Neural progenitor cell (in vitro differentiated cells): ENCODE data around the gene NOS1AP. TPM values are rescaled to one million over a fixed set of nuclear protein-coding genes. Genes with fewer than 3 reads are reported as not detected.
A peak's percentile ranks its signal among the peaks of the same experiment; 100 is the strongest.

Experiments used
- DNase-seq: peaks from one replicate; pipeline ENCODE4 v3.0.0-alpha.2; 2016; ENCODE audit warnings: low spot score
- H2AFZ ChIP-seq: fragments of 200-600 bp; sonication (generic); replicated peaks from 2 replicates; pipeline ENCODE4 v1.6.1; 2016; ENCODE audit warnings: antibody characterized with exemption
- H3F3A ChIP-seq: fragments of 200-600 bp; sonication (generic); 2 replicates; pipeline ENCODE4 v1.6.1; 2016; ENCODE audit warnings: antibody characterized with exemption, low read depth
- H3K27ac ChIP-seq: fragments of 200-600 bp; sonication (generic); 2 replicates; pipeline ENCODE4 v1.5.1; 2016; ENCODE audit warnings: mild to moderate bottlenecking
- H3K27me3 ChIP-seq: fragments of 200-600 bp; sonication (generic); 2 replicates; pipeline ENCODE4 v1.6.1; 2016; ENCODE audit warnings: mild to moderate bottlenecking, moderate library complexity
- H3K36me3 ChIP-seq: fragments of 200-600 bp; sonication (generic); 2 replicates; pipeline ENCODE4 v1.5.1; 2016
- H3K4me1 ChIP-seq: fragments of 200-600 bp; sonication (generic); 2 replicates; pipeline ENCODE4 v1.6.1; 2016; ENCODE audit warnings: mixed run types
- H3K4me2 ChIP-seq: fragments of 200-600 bp; sonication (generic); 2 replicates; pipeline ENCODE4 v1.6.1; 2016
- H3K4me3 ChIP-seq: fragments of 200-600 bp; sonication (generic); 2 replicates; pipeline ENCODE4 v1.5.1; 2016
- H3K79me2 ChIP-seq: fragments of 200-600 bp; sonication (generic); 2 replicates; pipeline ENCODE4 v1.6.1; 2016; ENCODE audit warnings: low read depth
- H3K9ac ChIP-seq: fragments of 200-600 bp; sonication (generic); 2 replicates; pipeline ENCODE4 v1.6.1; 2016
- H3K9me3 ChIP-seq: fragments of 200-600 bp; sonication (generic); 2 replicates; pipeline ENCODE4 v1.5.1; 2016; ENCODE audit warnings: low read depth
- H4K20me1 ChIP-seq: fragments of 200-600 bp; sonication (generic); 2 replicates; pipeline ENCODE4 v1.6.1; 2016; ENCODE audit warnings: low read depth
- H3K27ac Mint-ChIP-seq: 3 replicates; pipeline ENCODE4 v1.8.0; 2021; ENCODE audit warnings: mixed read lengths
- H3K27me3 Mint-ChIP-seq: 2 replicates; pipeline ENCODE4 v1.8.0; 2022; ENCODE audit warnings: low read depth, mild to moderate bottlenecking, inconsistent platforms, moderate library complexity, mixed read lengths; ENCODE audit not compliant: insufficient read depth
- H3K36me3 Mint-ChIP-seq: 3 replicates; pipeline ENCODE4 v1.8.0; 2021; ENCODE audit warnings: mixed read lengths
- H3K4me1 Mint-ChIP-seq: 3 replicates; pipeline ENCODE4 v1.8.0; 2021; ENCODE audit warnings: mixed read lengths
- H3K4me3 Mint-ChIP-seq: 3 replicates; pipeline ENCODE4 v1.8.0; 2021; ENCODE audit warnings: mild to moderate bottlenecking, moderate library complexity, mixed read lengths
- H3K9me3 Mint-ChIP-seq: 3 replicates; pipeline ENCODE4 v1.8.0; 2020; ENCODE audit warnings: mixed read lengths
- CTCF ChIP-seq: fragments of 200-600 bp; sonication (generic); IDR thresholded peaks from 2 replicates; pipeline ENCODE4 v1.5.1; 2017; ENCODE audit warnings: antibody characterized with exemption, mild to moderate bottlenecking
- EZH2 ChIP-seq: fragments of 200-600 bp; sonication (generic); IDR thresholded peaks from 2 replicates; pipeline ENCODE4 v1.6.1; 2017; ENCODE audit warnings: antibody characterized with exemption, mild to moderate bottlenecking, moderate library complexity
- EZH2phosphoT487 ChIP-seq: fragments of 200-600 bp; sonication (generic); IDR thresholded peaks from 2 replicates; pipeline ENCODE4 v1.6.1; 2017; ENCODE audit warnings: antibody characterized with exemption
- total RNA-seq: library from RNA; depleted of rRNA; stranded (reverse); fragments of >200 nt; gene quantifications from 2 replicates; pipeline ENCODE4 v1.2.3, GENCODE V29; 2015; ENCODE audit warnings: low replicate concordance

NOS1AP gene
- total RNA-seq, 1 donor from 2014 or later = 2.4 TPM

- Histone ChIP-seq H3K4me3 (no peak overlapping the region), H3K79me2 (peaks cover 43% of the 10 kb centered on the region), H4K20me1 (peaks cover 40% of the 10 kb centered on the region), H3K27me3 (no peaks in the 10 kb centered on the region), H3K9ac (no peak overlapping the region), H3K4me2 (peak overlapping the region; percentile 29), H2AFZ (no peak overlapping the region), H3K9me3 (no peaks in the 10 kb centered on the region), H3K36me3 (no peaks in the 10 kb centered on the region), H3K27ac (no peak overlapping the region), H3K4me1 (peaks cover 69% of the 10 kb centered on the region), H3F3A (no peaks in the 10 kb centered on the region)
- H3K27me3 Mint-ChIP-seq = peaks cover 8% of the 10 kb centered on the region
- H3K4me3 Mint-ChIP-seq = no peak overlapping the region
- H3K4me1 Mint-ChIP-seq = peaks cover 83% of the 10 kb centered on the region
- TF ChIP-seq EZH2 = no peak
- no peak for TF ChIP-seq EZH2phosphoT487
- TF ChIP-seq CTCF = no peak
- no peak for DNase-seq
- no peak overlapping the region for H3K27ac Mint-ChIP-seq
- no peaks in the 10 kb centered on the region for H3K9me3 Mint-ChIP-seq
- H3K36me3 Mint-ChIP-seq = peaks cover 4% of the 10 kb centered on the region
Observed at GRCh38 chr1:162220009-162220539, 150.6 kb downstream of the NOS1AP start.

- DNase-seq = no peak
- H3K9me3 ChIP-seq = no peaks in the 10 kb centered on the region
- H3K27me3 Mint-ChIP-seq = peaks cover 10% of the 10 kb centered on the region
- H3K4me1 ChIP-seq = peaks cover 66% of the 10 kb centered on the region
- no peak overlapping the region for H3K4me2 ChIP-seq
- peaks cover 3% of the 10 kb centered on the region for H3F3A ChIP-seq
- H3K36me3 Mint-ChIP-seq = no peaks in the 10 kb centered on the region
- no peak overlapping the region for H3K9ac ChIP-seq
- H3K27me3 ChIP-seq = no peaks in the 10 kb centered on the region
- H3K36me3 ChIP-seq = no peaks in the 10 kb centered on the region
- H4K20me1 ChIP-seq = peaks cover 41% of the 10 kb centered on the region
- H3K9me3 Mint-ChIP-seq = no peaks in the 10 kb centered on the region
- no peak overlapping the region for H2AFZ ChIP-seq
- no peak overlapping the region for H3K27ac ChIP-seq
- H3K4me3 ChIP-seq = no peak overlapping the region
- peaks cover 79% of the 10 kb centered on the region for H3K4me1 Mint-ChIP-seq
- TF ChIP-seq CTCF = no peak
- TF ChIP-seq EZH2 = no peak
- TF ChIP-seq EZH2phosphoT487 = no peak
- H3K79me2 ChIP-seq = peaks cover 26% of the 10 kb centered on the region
- H3K4me3 Mint-ChIP-seq = no peak overlapping the region
- H3K27ac Mint-ChIP-seq = no peak overlapping the region
Observed at GRCh38 chr1:162222014-162222413, 152.5 kb downstream of the NOS1AP start.

- no peak overlapping the region for H3K4me3 Mint-ChIP-seq
- Histone ChIP-seq H3F3A (peaks cover 3% of the 10 kb centered on the region), H3K4me3 (no peak overlapping the region), H3K4me1 (peaks cover 68% of the 10 kb centered on the region), H3K4me2 (no peak overlapping the region), H3K27me3 (no peaks in the 10 kb centered on the region), H3K9me3 (no peaks in the 10 kb centered on the region), H3K36me3 (no peaks in the 10 kb centered on the region), H3K9ac (no peak overlapping the region), H3K79me2 (peaks cover 26% of the 10 kb centered on the region), H2AFZ (no peak overlapping the region), H3K27ac (no peak overlapping the region), H4K20me1 (peaks cover 41% of the 10 kb centered on the region)
- no peaks in the 10 kb centered on the region for H3K9me3 Mint-ChIP-seq
- peaks cover 77% of the 10 kb centered on the region for H3K4me1 Mint-ChIP-seq
- H3K27ac Mint-ChIP-seq = no peak overlapping the region
- no peak for TF ChIP-seq EZH2
- no peak for TF ChIP-seq CTCF
- no peak for TF ChIP-seq EZH2phosphoT487
- peaks cover 8% of the 10 kb centered on the region for H3K27me3 Mint-ChIP-seq
- H3K36me3 Mint-ChIP-seq = no peaks in the 10 kb centered on the region
- no peak for DNase-seq
Observed at GRCh38 chr1:162222730-162223129, 153.2 kb downstream of the NOS1AP start.
